ENCODE measurements around the gene WDR18.

The WDR18 gene

DNA sequence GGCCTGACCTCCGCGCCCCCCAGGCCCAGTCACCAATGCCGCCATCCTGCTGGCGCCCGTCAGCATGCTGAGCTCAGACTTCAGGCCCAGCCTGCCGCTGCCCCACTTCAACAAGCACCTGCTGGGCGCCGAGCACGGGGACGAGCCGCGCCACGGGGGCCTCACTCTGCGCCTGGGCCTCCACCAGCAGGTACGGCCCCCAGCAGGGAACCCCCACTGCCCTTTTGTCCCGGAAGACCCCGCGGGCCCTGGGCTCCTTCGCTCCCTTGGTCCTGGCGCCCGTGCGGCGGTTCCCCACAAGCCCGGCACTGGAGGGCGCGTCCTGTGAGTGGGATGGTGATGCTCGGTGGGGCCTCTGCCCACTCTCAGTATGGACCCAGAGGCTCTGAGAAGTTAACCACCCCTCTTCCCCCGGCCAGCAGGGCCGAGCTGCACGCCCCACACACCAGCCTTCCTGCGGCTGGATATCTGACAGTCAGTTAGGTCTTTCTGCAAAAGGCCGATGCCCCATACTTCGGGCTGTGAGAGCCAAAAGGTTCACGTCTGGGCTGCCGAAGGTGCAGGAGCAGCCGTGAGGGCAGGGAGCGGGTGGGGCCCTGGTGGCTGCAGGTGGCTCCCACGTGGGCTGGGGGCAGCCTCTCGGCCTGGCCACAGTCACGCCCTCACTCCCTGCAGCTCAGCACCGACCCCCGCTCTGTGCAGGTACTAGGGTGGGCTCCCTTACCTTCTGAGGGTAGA, 8.0 kb downstream of the WDR18 start:
- no peak for DNase-seq

DNA sequence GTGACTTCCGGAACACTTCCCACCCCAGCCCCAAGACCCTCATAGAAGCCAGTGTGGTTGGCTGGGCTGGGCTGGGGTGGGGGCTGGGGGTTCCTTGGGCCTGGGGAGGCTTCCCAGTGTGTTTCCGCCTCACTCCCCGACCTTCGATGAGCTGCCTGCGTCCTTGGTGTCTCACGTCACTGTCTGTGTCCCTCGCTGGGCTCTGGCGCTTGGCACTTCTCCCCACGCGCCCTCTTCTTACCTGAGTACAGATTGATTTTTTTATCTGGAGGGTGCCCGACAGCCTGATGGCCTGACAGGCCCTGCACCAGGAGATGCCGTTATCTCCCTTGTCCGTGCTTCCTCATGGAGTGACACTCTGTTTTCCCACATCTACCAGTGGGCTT, 8.5 kb downstream of the WDR18 start:
- DNase-seq, result no peak

GRCh38 chr19:993361-993830, 9.3 kb downstream of the WDR18 start:
- no peak for DNase-seq

DNA sequence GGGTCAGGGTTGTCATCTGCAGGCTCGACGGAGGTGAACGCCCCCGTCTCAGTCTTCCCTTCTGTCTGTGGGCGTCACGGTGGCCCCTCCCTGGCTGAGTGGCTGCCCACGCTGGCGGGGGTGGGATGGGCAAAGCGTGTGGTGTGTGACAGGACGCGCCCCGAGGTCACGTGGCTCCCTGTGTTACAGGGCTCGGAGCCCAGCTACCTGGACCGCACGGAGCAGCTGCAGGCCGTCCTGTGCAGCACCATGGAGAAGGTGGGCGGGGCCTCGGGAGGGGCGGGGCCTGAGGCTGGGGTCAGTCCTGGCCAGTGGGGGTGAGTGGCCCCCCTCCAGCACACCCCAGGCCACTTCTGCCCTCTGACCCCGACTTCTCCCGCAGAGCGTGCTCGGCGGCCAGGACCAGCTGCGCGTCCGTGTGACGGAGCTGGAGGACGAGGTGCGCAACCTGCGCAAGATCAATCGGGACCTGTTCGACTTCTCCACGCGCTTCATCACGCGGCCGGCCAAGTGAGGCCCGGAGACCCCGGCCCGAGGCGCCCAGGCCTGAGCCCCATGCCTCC, 9.8 kb downstream of the WDR18 start:
- no peak for DNase-seq

GRCh38 chr19:994516-994915, 10.4 kb downstream of the WDR18 start:
- DNase-seq, result no peak

DNA sequence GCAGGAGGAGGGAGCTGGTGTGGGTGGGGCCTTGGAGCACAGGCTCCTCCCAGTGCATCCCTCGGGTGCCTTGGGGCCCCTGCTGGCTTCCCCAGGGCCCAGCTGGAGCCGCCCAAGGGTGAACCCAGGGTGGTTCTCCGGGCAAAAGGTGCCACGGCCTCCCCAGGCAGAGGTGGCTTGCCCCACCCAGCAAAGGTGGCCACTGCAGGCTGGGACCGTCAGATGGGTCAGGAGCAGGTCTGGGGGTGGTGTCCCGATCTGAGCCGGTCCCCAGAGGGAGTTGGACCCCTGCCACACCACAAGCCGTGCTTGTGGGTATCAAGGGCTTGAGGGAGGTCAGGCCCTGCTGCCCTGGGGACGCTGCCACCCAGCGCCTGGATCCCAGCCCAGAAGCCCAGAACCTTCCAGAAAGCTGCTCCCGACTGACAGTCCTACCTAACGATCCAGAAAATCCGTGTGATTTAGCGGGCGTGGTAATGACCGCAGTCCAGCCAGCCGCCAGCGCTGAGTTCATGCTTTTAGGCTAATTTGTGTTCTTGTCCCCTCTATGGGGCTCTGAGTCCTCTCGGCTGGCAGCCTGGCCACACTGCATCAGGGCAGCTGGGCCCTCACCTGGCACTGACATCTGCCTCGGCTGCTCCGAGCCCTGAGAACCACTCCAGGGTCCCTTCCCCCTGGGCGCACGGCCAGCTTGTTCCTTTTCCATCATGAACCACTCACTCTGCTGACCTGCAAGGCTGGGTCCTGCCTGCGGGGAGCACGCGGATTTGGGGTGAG, 11.1 kb downstream of the WDR18 start:
- DNase-seq, result no peak

DNA sequence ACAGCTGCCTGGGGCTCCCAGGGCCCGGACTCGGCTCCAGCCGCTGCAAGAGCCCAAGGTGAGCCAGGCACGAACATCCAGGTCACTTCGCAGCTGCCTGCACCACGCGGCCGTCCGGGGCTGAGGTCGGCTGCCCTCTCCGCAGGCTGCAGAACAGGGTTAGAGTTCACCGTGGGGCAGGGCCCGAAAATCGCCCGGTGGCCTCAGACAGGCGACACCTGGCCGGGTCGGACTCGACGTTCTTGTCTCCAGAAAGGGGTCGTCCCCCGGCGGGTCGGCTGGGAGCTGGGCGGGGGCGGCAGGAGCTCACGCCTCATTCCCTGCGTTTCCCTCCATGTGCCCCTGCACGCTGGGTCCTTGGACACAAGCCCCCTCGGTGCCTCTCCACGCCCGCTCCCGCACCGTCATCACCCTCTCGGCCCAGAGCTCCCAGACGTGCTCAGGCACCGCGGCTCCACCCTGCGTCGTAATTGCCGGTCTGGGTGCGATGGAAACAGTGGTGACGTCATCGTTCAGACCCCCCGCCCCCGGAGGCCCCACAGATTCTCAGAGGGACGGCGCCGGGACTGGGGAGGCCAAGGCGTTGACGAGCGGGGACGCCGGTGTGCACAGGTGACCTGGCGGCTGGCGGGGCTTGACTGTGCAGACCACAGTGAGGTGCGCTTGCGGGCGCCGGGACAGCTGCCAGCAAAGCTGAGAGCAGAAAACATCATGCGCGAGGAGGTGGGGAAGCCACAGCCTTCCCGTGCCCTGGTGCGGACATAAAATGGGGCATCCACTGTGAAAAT, 12.1 kb downstream of the WDR18 start:
- peak; percentile 35 to 99 (median 53) for DNase-seq

- DNase-seq, result no peak
These were observed 13.9 kb downstream of the WDR18 start for GRCh38 chr19:998064-998463.

- no peak for DNase-seq
These were observed 15.2 kb downstream of the WDR18 start for GRCh38 chr19:999379-999719.

DNA sequence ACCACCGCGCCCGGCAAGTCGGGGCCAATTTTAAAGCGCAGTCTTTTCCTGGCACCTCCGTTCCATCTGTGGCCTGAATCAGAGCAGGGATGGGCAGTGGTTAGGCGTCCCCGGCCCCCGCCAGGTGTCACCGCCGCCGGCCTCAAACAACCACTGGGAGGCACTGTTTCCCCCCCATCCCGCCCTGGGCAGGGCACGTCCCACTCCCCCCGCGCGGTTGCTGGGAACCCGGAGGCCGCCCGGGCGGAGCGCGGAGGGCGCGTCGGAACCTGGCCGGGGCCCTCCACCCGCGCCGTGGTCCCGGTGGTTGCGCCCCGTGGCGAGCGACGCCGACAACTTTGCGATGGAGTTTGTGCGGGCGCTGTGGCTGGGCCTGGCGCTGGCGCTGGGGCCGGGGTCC, 15.9 kb downstream of the WDR18 start, which contains the start of gene GRIN3B:
Gene GRIN3B, plus strand, starts transcription at position 325 of the 400 bp plus-strand sequence. Its CDS starts 19 bp downstream, at position 344.
- peak in 4 of 5 experiments; percentile 52 to 61 (median 56) for DNase-seq

DNA sequence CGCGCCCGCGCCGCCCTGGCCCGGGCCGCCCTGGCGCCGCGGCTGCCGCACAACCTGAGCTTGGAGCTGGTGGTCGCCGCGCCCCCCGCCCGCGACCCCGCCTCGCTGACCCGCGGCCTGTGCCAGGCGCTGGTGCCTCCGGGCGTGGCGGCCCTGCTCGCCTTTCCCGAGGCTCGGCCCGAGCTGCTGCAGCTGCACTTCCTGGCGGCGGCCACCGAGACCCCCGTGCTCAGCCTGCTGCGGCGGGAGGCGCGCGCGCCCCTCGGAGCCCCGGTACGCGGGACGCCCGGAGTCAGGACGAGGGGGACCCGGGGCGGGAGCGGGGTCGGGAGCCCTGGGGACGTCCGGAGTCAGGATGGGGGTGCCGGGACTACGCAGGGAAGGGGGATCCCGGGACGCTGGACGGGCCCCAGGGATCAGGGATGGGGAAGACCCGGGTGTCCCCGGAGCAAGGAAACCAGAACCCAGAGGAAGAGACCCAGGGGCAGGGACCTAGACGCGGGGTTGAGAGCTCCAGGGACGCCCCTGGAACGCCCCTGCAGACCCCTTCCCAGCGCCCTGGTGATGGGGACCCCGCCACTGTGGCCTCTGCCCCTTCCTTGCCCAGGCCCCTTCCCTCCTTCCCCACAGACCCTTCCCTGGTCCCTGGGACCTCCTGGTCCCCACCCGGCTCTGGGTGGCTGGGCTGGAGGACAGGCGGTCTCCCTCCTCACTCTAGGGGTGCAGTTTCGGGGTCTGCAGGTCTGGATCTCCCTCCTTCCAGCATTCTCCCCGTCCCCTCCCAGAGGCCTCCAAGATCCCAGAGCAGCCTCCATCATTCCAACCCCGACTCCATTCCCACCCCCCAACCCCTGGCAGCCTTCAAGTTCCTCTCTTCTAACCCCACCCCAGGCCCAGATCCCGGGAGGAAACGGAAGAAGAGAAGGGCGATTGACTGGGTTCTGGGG, 16.7 kb downstream of the WDR18 start:
- DNase-seq, result no peak

- DNase-seq, result peak; percentile 47 to 64 (median 51)
These were observed 17.5 kb downstream of the WDR18 start for GRCh38 chr19:1001538-1002166.

- DNase-seq, result no peak
These were observed 18.5 kb downstream of the WDR18 start for GRCh38 chr19:1002600-1002999.

GRCh38 chr19:1003283-1003682, 19.1 kb downstream of the WDR18 start:
- no peak for DNase-seq

GRCh38 chr19:1004204-1004802, 20.2 kb downstream of the WDR18 start:
- no peak for DNase-seq

GRCh38 chr19:1004803-1005664, 20.9 kb downstream of the WDR18 start:
- no peak for DNase-seq

DNA sequence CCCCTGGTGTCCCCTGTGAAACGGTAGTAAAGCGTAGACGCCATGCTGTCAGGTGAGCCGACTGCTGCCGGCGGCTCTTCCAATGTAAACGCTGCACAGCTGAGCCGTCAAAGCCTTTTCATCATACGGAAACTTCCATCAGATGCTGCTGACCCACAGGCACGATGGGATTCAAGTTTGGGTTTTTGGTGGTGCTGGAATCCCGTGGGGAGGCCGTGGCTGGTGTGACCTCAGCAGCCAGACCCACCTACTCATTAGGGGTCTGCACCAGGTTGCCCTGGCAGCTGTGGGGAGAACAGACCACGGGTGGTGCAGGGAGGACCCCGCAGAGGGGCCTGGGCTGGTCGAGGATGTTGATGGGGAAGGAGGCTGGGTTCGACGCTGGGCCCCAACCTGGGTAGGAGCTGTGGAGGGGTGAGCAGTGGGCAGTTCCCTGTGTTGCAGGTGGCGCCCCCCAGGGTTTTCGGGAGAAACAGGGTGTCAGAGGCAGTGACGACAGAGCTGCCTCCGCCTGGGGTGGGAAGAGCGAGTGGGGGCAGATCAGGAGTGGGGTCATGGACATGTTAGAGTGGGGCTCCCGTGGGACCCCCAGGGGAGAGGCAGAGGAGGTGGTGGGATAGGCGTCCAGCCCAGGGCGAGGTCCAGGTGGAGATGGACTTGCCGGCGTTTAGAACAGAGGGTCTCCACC, 22.7 kb downstream of the WDR18 start:
- DNase-seq, result no peak

DNA sequence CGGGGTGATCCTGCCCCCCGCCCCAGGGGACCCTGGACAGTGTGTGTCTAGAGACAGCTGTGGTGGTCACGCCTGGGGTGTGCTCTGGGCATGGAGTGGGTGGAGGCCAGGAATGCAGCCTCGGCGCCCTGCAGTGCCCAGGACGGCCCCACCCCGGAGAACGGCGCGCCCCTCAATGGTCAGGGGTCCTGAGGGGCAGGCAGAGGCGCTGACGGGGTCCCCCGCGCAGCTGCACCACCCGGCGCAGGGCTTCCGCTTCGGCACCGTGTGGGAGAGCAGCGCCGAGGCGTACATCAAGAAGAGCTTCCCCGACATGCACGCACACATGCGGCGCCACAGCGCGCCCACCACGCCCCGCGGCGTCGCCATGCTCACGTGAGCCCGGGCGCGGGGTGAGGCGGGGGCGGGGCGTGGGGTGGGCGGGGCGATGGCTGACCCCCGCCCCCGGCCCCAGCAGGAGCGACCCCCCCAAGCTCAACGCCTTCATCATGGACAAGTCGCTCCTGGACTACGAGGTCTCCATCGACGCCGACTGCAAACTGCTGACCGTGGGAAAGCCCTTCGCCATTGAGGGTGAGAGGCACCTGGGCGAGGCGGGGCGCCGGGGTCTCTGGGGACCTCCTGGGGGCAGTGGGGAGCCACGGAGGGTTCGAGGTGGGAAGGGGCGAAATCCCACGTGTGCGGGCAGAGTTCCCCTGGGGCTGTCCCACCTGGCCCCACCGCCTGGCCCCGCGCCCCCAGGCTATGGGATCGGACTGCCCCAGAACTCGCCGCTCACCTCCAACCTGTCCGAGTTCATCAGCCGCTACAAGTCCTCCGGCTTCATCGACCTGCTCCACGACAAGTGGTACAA, 23.5 kb downstream of the WDR18 start:
- no peak for DNase-seq

Data from T-helper 2 cell (primary cell).